GM10266 (cell line): Measurements from ENCODE around the gene CRCP.

Source experiments
- DNase-seq: peaks from one replicate; pipeline ENCODE4 v3.0.0; 2012; ENCODE audit errors: extremely low spot score
- CTCF ChIP-seq: IDR thresholded peaks from 2 replicates; pipeline ENCODE4 v1.5.1; 2012; ENCODE audit warnings: mild to moderate bottlenecking, low read depth; ENCODE audit not compliant: control insufficient read depth, insufficient read depth; ENCODE audit errors: missing control alignments

Gene CRCP

GRCh38 chr7:66082083-66082482, 32.6 kb upstream of the CRCP start:
- no peak for DNase-seq
- no peak for TF ChIP-seq CTCF

- no peak for DNase-seq
- no peak for TF ChIP-seq CTCF
These were observed 31.7 kb upstream of the CRCP start for GRCh38 chr7:66082886-66083415.

- TF ChIP-seq CTCF = peak; percentile 23
- DNase-seq = no peak
These were observed 31.0 kb upstream of the CRCP start for GRCh38 chr7:66083677-66084076.

- no peak for DNase-seq
- no peak for TF ChIP-seq CTCF
These were observed 25.5 kb upstream of the CRCP start for GRCh38 chr7:66088861-66089838.

GRCh38 chr7:66092654-66093053, 22.0 kb upstream of the CRCP start:
- no peak for DNase-seq
- TF ChIP-seq CTCF = no peak

- no peak for TF ChIP-seq CTCF
- DNase-seq = no peak
These were observed 19.6 kb upstream of the CRCP start for GRCh38 chr7:66095010-66095409.

- no peak for DNase-seq
- TF ChIP-seq CTCF = no peak
These were observed 15.5 kb upstream of the CRCP start for GRCh38 chr7:66099232-66099550.
